Measurements from ENCODE around the gene HNRNPL. TPM values are rescaled to one million over a fixed set of nuclear protein-coding genes. Genes with fewer than 3 reads are reported as not detected.
"Not testable (repeated sequence)": the region's sequence is repeated elsewhere in the genome, so short reads cannot be mapped to it uniquely, and the experiment has no call there.

Gene HNRNPL
- total RNA-seq, result 100 to 1,000 TPM; 476 to 617 TPM

GRCh38 chr19:38849860-38850435 is at the start of gene HNRNPL:
TSS of gene HNRNPL (minus strand) at chr19:38849986. CDS start at chr19:38849966, 20 bp downstream.
- H3K4me3 Mint-ChIP-seq, result peak within 1 kb of the TSS; percentile 99
- H3K27ac Mint-ChIP-seq, result peak within 1 kb of the TSS; percentile 99
- peak; percentile 70 for ATAC-seq (replicated peaks)
- no peaks in the 10 kb centered on the region for H3K9me3 Mint-ChIP-seq
- H3K4me1 Mint-ChIP-seq, result peaks cover 21% of the 10 kb centered on the region
- H3K27me3 Mint-ChIP-seq, result no peaks in the 10 kb centered on the region
- peaks cover 66% of the 10 kb centered on the region for H3K36me3 Mint-ChIP-seq (ENCODE audit: low read depth)

- H3K36me3 Mint-ChIP-seq (ENCODE audit: low read depth), result peaks cover 29% of the 10 kb centered on the region
- H3K4me3 Mint-ChIP-seq, result peak overlapping the region; percentile 88
- no peaks in the 10 kb centered on the region for H3K27me3 Mint-ChIP-seq
- H3K9me3 Mint-ChIP-seq, result no peaks in the 10 kb centered on the region
- H3K27ac Mint-ChIP-seq, result peak overlapping the region; percentile 84
- no peak for ATAC-seq (replicated peaks)
- H3K4me1 Mint-ChIP-seq, result peaks cover 15% of the 10 kb centered on the region
Observed at GRCh38 chr19:38898788-38899446, 49.1 kb upstream of the HNRNPL start.

GRCh38 chr19:38894968-38895367 is 45.2 kb upstream of the HNRNPL start:
- Mint-ChIP-seq H3K27ac (peak overlapping the region; percentile 56), H3K36me3 (ENCODE audit: low read depth) (no peaks in the 10 kb centered on the region), H3K27me3 (no peaks in the 10 kb centered on the region), H3K9me3 (no peaks in the 10 kb centered on the region), H3K4me1 (peaks cover 9% of the 10 kb centered on the region), H3K4me3 (no peak overlapping the region)
- ATAC-seq (replicated peaks), result no peak

- Mint-ChIP-seq H3K36me3 (ENCODE audit: low read depth) (peaks cover 15% of the 10 kb centered on the region), H3K27ac (no peak overlapping the region), H3K9me3 (no peaks in the 10 kb centered on the region), H3K27me3 (no peaks in the 10 kb centered on the region), H3K4me1 (peaks cover under 1% of the 10 kb centered on the region), H3K4me3 (no peak overlapping the region)
- no peak for ATAC-seq (replicated peaks)
Observed at GRCh38 chr19:38893341-38893771, 43.6 kb upstream of the HNRNPL start.

- no peaks in the 10 kb centered on the region for H3K9me3 Mint-ChIP-seq
Observed at GRCh38 chr19:38892841-38893240, 43.1 kb upstream of the HNRNPL start.

GRCh38 chr19:38891771-38892170 is 42.0 kb upstream of the HNRNPL start:
- ATAC-seq (replicated peaks), result no peak
- Mint-ChIP-seq H3K27ac (no peak overlapping the region), H3K27me3 (no peaks in the 10 kb centered on the region), H3K9me3 (no peaks in the 10 kb centered on the region), H3K4me3 (no peak overlapping the region), H3K36me3 (ENCODE audit: low read depth) (peaks cover 18% of the 10 kb centered on the region), H3K4me1 (no peaks in the 10 kb centered on the region)

More at GRCh38 chr19:38892841-38893240, 43.1 kb upstream of the HNRNPL start:
- Mint-ChIP-seq H3K27ac (no peak overlapping the region), H3K4me1 (no peaks in the 10 kb centered on the region), H3K36me3 (ENCODE audit: low read depth) (peaks cover 18% of the 10 kb centered on the region), H3K4me3 (no peak overlapping the region), H3K27me3 (no peaks in the 10 kb centered on the region)
- ATAC-seq (replicated peaks), result no peak

GRCh38 chr19:38890686-38891085 is 40.9 kb upstream of the HNRNPL start:
- no peak for ATAC-seq (replicated peaks)
- Mint-ChIP-seq H3K4me3 (no peak overlapping the region), H3K27me3 (no peaks in the 10 kb centered on the region), H3K4me1 (no peaks in the 10 kb centered on the region), H3K36me3 (ENCODE audit: low read depth) (peaks cover 18% of the 10 kb centered on the region), H3K9me3 (no peaks in the 10 kb centered on the region), H3K27ac (no peak overlapping the region)

- ATAC-seq (replicated peaks), result no peak
- no peaks in the 10 kb centered on the region for H3K9me3 Mint-ChIP-seq
- H3K4me3 Mint-ChIP-seq, result no peak overlapping the region
- H3K4me1 Mint-ChIP-seq, result no peaks in the 10 kb centered on the region
- H3K27ac Mint-ChIP-seq, result no peak overlapping the region
- no peaks in the 10 kb centered on the region for H3K27me3 Mint-ChIP-seq
- H3K36me3 Mint-ChIP-seq (ENCODE audit: low read depth), result peaks cover 18% of the 10 kb centered on the region
Observed at GRCh38 chr19:38889803-38890202, 40.0 kb upstream of the HNRNPL start.

GRCh38 chr19:38888876-38889275 is 39.1 kb upstream of the HNRNPL start:
- no peak for ATAC-seq (replicated peaks)
- no peak overlapping the region for H3K4me3 Mint-ChIP-seq
- H3K36me3 Mint-ChIP-seq (ENCODE audit: low read depth), result peaks cover 18% of the 10 kb centered on the region
- no peaks in the 10 kb centered on the region for H3K27me3 Mint-ChIP-seq
- H3K27ac Mint-ChIP-seq, result no peak overlapping the region
- H3K4me1 Mint-ChIP-seq, result no peaks in the 10 kb centered on the region
- no peaks in the 10 kb centered on the region for H3K9me3 Mint-ChIP-seq

GRCh38 chr19:38884691-38885090 is 34.9 kb upstream of the HNRNPL start:
- peaks cover 33% of the 10 kb centered on the region for H3K36me3 Mint-ChIP-seq (ENCODE audit: low read depth)
- not testable (repeated sequence) for H3K27me3 Mint-ChIP-seq; ATAC-seq (replicated peaks); H3K27ac Mint-ChIP-seq; H3K4me1 Mint-ChIP-seq; H3K4me3 Mint-ChIP-seq; H3K9me3 Mint-ChIP-seq

- Mint-ChIP-seq H3K4me1 (peaks cover 10% of the 10 kb centered on the region), H3K4me3 (no peak overlapping the region), H3K36me3 (ENCODE audit: low read depth) (peaks cover 19% of the 10 kb centered on the region), H3K27ac (no peak overlapping the region), H3K9me3 (no peaks in the 10 kb centered on the region), H3K27me3 (no peaks in the 10 kb centered on the region)
- ATAC-seq (replicated peaks), result no peak
Observed at GRCh38 chr19:38883286-38883685, 33.5 kb upstream of the HNRNPL start.

- no peaks in the 10 kb centered on the region for H3K27me3 Mint-ChIP-seq
- no peak for ATAC-seq (replicated peaks)
- peaks cover 33% of the 10 kb centered on the region for H3K36me3 Mint-ChIP-seq (ENCODE audit: low read depth)
- no peaks in the 10 kb centered on the region for H3K9me3 Mint-ChIP-seq
- H3K4me1 Mint-ChIP-seq, result peaks cover 14% of the 10 kb centered on the region
- peak overlapping the region; percentile 25 for H3K27ac Mint-ChIP-seq
- no peak overlapping the region for H3K4me3 Mint-ChIP-seq
Observed at GRCh38 chr19:38880882-38881609, 31.3 kb upstream of the HNRNPL start.

- Mint-ChIP-seq H3K9me3 (no peaks in the 10 kb centered on the region), H3K27ac (peak overlapping the region; percentile 46), H3K27me3 (no peaks in the 10 kb centered on the region), H3K4me3 (no peak overlapping the region), H3K4me1 (peaks cover 14% of the 10 kb centered on the region), H3K36me3 (ENCODE audit: low read depth) (peaks cover 41% of the 10 kb centered on the region)
- no peak for ATAC-seq (replicated peaks)
Observed at GRCh38 chr19:38880076-38880881, 30.5 kb upstream of the HNRNPL start.

GRCh38 chr19:38879400-38879751 is 29.6 kb upstream of the HNRNPL start:
- no peaks in the 10 kb centered on the region for H3K9me3 Mint-ChIP-seq
- no peaks in the 10 kb centered on the region for H3K27me3 Mint-ChIP-seq
- H3K4me1 Mint-ChIP-seq, result peaks cover 14% of the 10 kb centered on the region
- peaks cover 47% of the 10 kb centered on the region for H3K36me3 Mint-ChIP-seq (ENCODE audit: low read depth)
- H3K4me3 Mint-ChIP-seq, result no peak overlapping the region
- ATAC-seq (replicated peaks), result no peak
- no peak overlapping the region for H3K27ac Mint-ChIP-seq
